HepG2 (cell line): ENCODE measurements around the gene HADH. TPM values are rescaled to one million over a fixed set of nuclear protein-coding genes. Genes with fewer than 3 reads are reported as not detected.

Experiments
- HNRNPH1 ChIP-seq: fragments of 200-400 bp; formaldehyde crosslinking; optimal IDR thresholded peaks from 2 replicates; pipeline ENCODE3; 2017; ENCODE audit warnings: mild to moderate bottlenecking, low read depth, low read length
- HOXA3 ChIP-seq: sonication (generic); formaldehyde crosslinking; IDR thresholded peaks from 2 replicates; pipeline ENCODE4 v1.5.0; 2020; ENCODE audit warnings: missing genetic modification reagents
- KLF11 ChIP-seq: IDR thresholded peaks from 2 replicates; pipeline ENCODE4 v1.6.1; 2016; ENCODE audit warnings: missing compliant biosample characterization
- KLF15 ChIP-seq: sonication (generic); formaldehyde crosslinking; IDR thresholded peaks from 2 replicates; pipeline ENCODE4 v1.8.1; 2023; ENCODE audit warnings: borderline replicate concordance, mild to moderate bottlenecking, inconsistent platforms, missing genetic modification reagents, mixed read lengths
- KMT2A ChIP-seq: sonication (generic); formaldehyde crosslinking; IDR thresholded peaks from 2 replicates; pipeline ENCODE4 v1.4.0; 2020; ENCODE audit warnings: missing genetic modification reagents
- NFYC ChIP-seq: IDR thresholded peaks from 2 replicates; pipeline ENCODE4 v1.6.1; 2016; ENCODE audit warnings: missing genetic modification reagents, missing compliant biosample characterization
- PHF21A ChIP-seq: sonication (generic); formaldehyde crosslinking; IDR thresholded peaks from 2 replicates; pipeline ENCODE4 v1.5.0; 2020; ENCODE audit warnings: mild to moderate bottlenecking, missing genetic modification reagents
- POLR2A ChIP-seq, 2 experiments: IDR thresholded peaks; 2 replicates each; pipeline ENCODE4 v1.6.1; 2011; ENCODE audit warnings: low read depth in 2 of 2, low read length in 2 of 2, mild to moderate bottlenecking in 1 of 2, moderate library complexity in 1 of 2; ENCODE audit not compliant: insufficient read depth in 1 of 2
- POLR2AphosphoS2 ChIP-seq: IDR thresholded peaks from 2 replicates; pipeline ENCODE4 v1.6.1; 2011; ENCODE audit warnings: low read depth, low read length, improper control_type of control experiment
- TCF7L2 ChIP-seq: IDR thresholded peaks from 2 replicates; pipeline ENCODE4 v1.6.1; 2011; ENCODE audit warnings: mild to moderate bottlenecking, low read depth, low read length, moderate library complexity
- ZFYVE20 ChIP-seq: sonication (generic); formaldehyde crosslinking; IDR thresholded peaks from 2 replicates; pipeline ENCODE4 v1.8.0; 2023; ENCODE audit warnings: low read depth, mild to moderate bottlenecking, moderate library complexity, missing genetic modification reagents, borderline replicate concordance
- ZKSCAN8 ChIP-seq: IDR thresholded peaks from 2 replicates; pipeline ENCODE4 v1.6.1; 2016; ENCODE audit warnings: borderline replicate concordance, missing genetic modification reagents, missing compliant biosample characterization
- ZMYM3 ChIP-seq: sonication (generic); formaldehyde crosslinking; IDR thresholded peaks from 2 replicates; pipeline ENCODE4 v1.5.1; 2020; ENCODE audit warnings: mild to moderate bottlenecking, missing genetic modification reagents
- ZNF124 ChIP-seq: sonication (generic); formaldehyde crosslinking; IDR thresholded peaks from 2 replicates; pipeline ENCODE4 v1.4.0; 2020; ENCODE audit warnings: missing genetic modification reagents
- ZNF430 ChIP-seq: sonication (generic); formaldehyde crosslinking; IDR thresholded peaks from 2 replicates; pipeline ENCODE4 v1.9.0; 2021; ENCODE audit warnings: mild to moderate bottlenecking, missing genetic modification reagents
- ZNF549 ChIP-seq: sonication (generic); formaldehyde crosslinking; IDR thresholded peaks from 2 replicates; pipeline ENCODE4 v1.5.0; 2020; ENCODE audit warnings: missing genetic modification reagents
- ZSCAN25 ChIP-seq: sonication (generic); formaldehyde crosslinking; IDR thresholded peaks from 2 replicates; pipeline ENCODE4 v1.8.0; 2022; ENCODE audit warnings: mild to moderate bottlenecking, missing genetic modification reagents
- polyA plus RNA-seq, 8 experiments: library from polyadenylated mRNA; depleted of rRNA in 3 of 8; stranded (reverse) in 7 of 8; unstranded in 1 of 8; fragments of >200 nt; fragmentation: Illumina TruSeq in 4 of 8; extraction: Trizol in 4 of 8; gene quantifications; 2 replicates each; pipeline versions ENCODE4 v1.2.1 to v1.2.3, GENCODE V29; 2011 to 2016; ENCODE audit warnings: low read depth in 4 of 8, missing spikeins in 1 of 8, mixed read lengths in 1 of 8; ENCODE audit not compliant: insufficient read depth in 1 of 8
- total RNA-seq, 5 experiments: library from RNA; depleted of rRNA; stranded (reverse); fragments of >200 nt; fragmentation: Illumina TruSeq; extraction: Trizol; gene quantifications; 2 replicates each; pipeline ENCODE4 v1.2.3, GENCODE V29; 2016; ENCODE audit warnings: low read depth in 1 of 5
- TF ChIP-seq, protein P1 (sequence below): IDR thresholded peaks from 2 replicates; pipeline ENCODE4 v1.6.1; 2016; ENCODE audit warnings: missing compliant biosample characterization, missing genetic modification reagents, borderline replicate concordance
- TF ChIP-seq, protein P2 (sequence below): sonication (generic); formaldehyde crosslinking; IDR thresholded peaks from 2 replicates; pipeline ENCODE4 v1.4.0; 2020; ENCODE audit warnings: low read depth, missing genetic modification reagents
- TF ChIP-seq, protein P3 (sequence below): sonication (generic); formaldehyde crosslinking; IDR thresholded peaks from 2 replicates; pipeline ENCODE4 v1.5.1; 2020; ENCODE audit warnings: mild to moderate bottlenecking, missing genetic modification reagents, borderline replicate concordance

The HADH gene
- total and polyA plus RNA-seq, 2 of the 13 experiments (the other 11 are each of a cell fraction or from before 2014, with no cell fraction given): 29.6 to 33.9 TPM

DNA sequence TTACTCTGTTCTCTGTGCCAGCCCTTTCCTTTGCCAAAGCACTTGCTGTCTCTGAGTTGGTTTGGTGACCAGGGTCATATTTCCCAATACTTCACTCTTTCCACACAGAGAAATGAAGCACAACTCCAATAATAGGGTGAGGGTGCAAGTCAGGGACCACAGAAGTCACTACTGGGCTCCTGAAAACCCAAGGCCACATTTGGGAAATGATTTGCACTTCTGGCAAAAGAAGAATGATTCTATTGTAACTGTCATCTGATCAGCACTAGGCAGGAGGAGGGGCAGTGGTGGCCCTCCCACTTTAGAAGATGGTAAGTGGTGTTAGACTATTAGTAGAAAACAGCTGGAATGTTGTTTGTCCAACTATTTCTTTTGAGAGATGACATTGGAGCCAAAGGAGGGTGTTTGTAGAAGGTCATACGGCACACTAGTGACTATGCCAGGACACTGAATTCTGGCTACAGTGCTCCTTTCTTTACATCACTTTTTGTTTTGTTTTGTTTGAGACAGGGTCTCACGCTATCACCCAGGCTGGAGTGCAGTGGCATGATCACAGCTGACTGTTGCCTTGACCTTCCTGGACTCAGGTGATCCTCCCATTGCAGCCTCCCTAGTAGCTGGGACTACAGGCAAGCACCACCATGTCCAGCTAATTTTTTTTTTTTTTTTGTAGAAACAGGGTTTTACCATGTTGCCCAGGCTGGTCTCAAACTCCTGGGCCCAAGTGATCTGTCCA, 10.8 kb upstream of the HADH start (continued):
- TF ChIP-seq HOXA3 (no peak), POLR2AphosphoS2 (no peak), KMT2A (CRISPR knock-in tag) (no peak), ZFYVE20 (CRISPR knock-in tag) (no peak), ZSCAN25 (CRISPR knock-in tag) (no peak), NFYC (no peak), ZKSCAN8 (CRISPR knock-in tag) (0 out of 2 replicates have a peak, but pooled peaks have one; percentile 24), POLR2A (IDR thresholded peaks at IDR 0.05; ENCODE audit: insufficient read depth in 1 of 2, low read depth in 2 of 2, low read length in 2 of 2) (no peak), HNRNPH1 (no peak), KLF11 (no peak), TCF7L2 (no peak), KLF15 (no peak), ZNF124 (CRISPR knock-in tag) (no peak), PHF21A (peak; percentile 62; the same call in 1 of the 2 replicates), ZNF430 (CRISPR knock-in tag) (no peak), ZMYM3 (CRISPR knock-in tag) (0 out of 2 replicates have a peak, but pooled peaks have one; percentile 48), ZNF549 (CRISPR knock-in tag) (no peak)
- TF ChIP-seq, protein P1, sequence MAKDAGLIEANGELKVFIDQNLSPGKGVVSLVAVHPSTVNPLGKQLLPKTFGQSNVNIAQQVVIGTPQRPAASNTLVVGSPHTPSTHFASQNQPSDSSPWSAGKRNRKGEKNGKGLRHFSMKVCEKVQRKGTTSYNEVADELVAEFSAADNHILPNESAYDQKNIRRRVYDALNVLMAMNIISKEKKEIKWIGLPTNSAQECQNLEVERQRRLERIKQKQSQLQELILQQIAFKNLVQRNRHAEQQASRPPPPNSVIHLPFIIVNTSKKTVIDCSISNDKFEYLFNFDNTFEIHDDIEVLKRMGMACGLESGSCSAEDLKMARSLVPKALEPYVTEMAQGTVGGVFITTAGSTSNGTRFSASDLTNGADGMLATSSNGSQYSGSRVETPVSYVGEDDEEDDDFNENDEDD (CRISPR knock-in tag): no peak
- TF ChIP-seq, protein P2, sequence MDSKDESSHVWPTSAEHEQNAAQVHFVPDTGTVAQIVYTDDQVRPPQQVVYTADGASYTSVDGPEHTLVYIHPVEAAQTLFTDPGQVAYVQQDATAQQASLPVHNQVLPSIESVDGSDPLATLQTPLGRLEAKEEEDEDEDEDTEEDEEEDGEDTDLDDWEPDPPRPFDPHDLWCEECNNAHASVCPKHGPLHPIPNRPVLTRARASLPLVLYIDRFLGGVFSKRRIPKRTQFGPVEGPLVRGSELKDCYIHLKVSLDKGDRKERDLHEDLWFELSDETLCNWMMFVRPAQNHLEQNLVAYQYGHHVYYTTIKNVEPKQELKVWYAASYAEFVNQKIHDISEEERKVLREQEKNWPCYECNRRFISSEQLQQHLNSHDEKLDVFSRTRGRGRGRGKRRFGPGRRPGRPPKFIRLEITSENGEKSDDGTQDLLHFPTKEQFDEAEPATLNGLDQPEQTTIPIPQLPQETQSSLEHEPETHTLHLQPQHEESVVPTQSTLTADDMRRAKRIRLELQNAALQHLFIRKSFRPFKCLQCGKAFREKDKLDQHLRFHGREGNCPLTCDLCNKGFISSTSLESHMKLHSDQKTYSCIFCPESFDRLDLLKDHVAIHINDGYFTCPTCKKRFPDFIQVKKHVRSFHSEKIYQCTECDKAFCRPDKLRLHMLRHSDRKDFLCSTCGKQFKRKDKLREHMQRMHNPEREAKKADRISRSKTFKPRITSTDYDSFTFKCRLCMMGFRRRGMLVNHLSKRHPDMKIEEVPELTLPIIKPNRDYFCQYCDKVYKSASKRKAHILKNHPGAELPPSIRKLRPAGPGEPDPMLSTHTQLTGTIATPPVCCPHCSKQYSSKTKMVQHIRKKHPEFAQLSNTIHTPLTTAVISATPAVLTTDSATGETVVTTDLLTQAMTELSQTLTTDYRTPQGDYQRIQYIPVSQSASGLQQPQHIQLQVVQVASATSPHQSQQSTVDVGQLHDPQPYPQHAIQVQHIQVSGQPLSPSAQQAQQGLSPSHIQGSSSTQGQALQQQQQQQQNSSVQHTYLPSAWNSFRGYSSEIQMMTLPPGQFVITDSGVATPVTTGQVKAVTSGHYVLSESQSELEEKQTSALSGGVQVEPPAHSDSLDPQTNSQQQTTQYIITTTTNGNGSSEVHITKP (CRISPR knock-in tag): no peak
- TF ChIP-seq, protein P3, sequence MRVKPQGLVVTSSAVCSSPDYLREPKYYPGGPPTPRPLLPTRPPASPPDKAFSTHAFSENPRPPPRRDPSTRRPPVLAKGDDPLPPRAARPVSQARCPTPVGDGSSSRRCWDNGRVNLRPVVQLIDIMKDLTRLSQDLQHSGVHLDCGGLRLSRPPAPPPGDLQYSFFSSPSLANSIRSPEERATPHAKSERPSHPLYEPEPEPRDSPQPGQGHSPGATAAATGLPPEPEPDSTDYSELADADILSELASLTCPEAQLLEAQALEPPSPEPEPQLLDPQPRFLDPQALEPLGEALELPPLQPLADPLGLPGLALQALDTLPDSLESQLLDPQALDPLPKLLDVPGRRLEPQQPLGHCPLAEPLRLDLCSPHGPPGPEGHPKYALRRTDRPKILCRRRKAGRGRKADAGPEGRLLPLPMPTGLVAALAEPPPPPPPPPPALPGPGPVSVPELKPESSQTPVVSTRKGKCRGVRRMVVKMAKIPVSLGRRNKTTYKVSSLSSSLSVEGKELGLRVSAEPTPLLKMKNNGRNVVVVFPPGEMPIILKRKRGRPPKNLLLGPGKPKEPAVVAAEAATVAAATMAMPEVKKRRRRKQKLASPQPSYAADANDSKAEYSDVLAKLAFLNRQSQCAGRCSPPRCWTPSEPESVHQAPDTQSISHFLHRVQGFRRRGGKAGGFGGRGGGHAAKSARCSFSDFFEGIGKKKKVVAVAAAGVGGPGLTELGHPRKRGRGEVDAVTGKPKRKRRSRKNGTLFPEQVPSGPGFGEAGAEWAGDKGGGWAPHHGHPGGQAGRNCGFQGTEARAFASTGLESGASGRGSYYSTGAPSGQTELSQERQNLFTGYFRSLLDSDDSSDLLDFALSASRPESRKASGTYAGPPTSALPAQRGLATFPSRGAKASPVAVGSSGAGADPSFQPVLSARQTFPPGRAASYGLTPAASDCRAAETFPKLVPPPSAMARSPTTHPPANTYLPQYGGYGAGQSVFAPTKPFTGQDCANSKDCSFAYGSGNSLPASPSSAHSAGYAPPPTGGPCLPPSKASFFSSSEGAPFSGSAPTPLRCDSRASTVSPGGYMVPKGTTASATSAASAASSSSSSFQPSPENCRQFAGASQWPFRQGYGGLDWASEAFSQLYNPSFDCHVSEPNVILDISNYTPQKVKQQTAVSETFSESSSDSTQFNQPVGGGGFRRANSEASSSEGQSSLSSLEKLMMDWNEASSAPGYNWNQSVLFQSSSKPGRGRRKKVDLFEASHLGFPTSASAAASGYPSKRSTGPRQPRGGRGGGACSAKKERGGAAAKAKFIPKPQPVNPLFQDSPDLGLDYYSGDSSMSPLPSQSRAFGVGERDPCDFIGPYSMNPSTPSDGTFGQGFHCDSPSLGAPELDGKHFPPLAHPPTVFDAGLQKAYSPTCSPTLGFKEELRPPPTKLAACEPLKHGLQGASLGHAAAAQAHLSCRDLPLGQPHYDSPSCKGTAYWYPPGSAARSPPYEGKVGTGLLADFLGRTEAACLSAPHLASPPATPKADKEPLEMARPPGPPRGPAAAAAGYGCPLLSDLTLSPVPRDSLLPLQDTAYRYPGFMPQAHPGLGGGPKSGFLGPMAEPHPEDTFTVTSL (CRISPR knock-in tag): no peak
